HG02623 (cell line): ENCODE results near the gene DUSP5.

ENCODE experiments used
- ATAC-seq: cut with Tn5 transposase; IDR thresholded peaks from one replicate; pipeline ENCODE4 v1.9.1; 2021; ENCODE audit warnings: moderate library complexity; ENCODE audit not compliant: unreplicated experiment

Gene DUSP5

GRCh38 chr10:110535958-110536891 lies 38.5 kb downstream of the DUSP5 start:
- peak; percentile 78 for ATAC-seq

GRCh38 chr10:110539091-110539490 lies 41.4 kb downstream of the DUSP5 start:
- ATAC-seq = no peak

- ATAC-seq = no peak
Observed at GRCh38 chr10:110540031-110540430, 42.3 kb downstream of the DUSP5 start.

GRCh38 chr10:110544958-110545537 lies 47.3 kb downstream of the DUSP5 start:
- no peak for ATAC-seq

GRCh38 chr10:110546077-110546476 lies 48.4 kb downstream of the DUSP5 start:
- no peak for ATAC-seq

GRCh38 chr10:110546499-110547110 lies 48.9 kb downstream of the DUSP5 start:
- ATAC-seq = no peak

GRCh38 chr10:110547139-110547761 lies 49.5 kb downstream of the DUSP5 start:
- no peak for ATAC-seq

- ATAC-seq = no peak
Observed at GRCh38 chr10:110548002-110548401, 50.3 kb downstream of the DUSP5 start.

- no peak for ATAC-seq
Observed at GRCh38 chr10:110549211-110549610, 51.5 kb downstream of the DUSP5 start.

GRCh38 chr10:110553905-110554304 lies 56.2 kb downstream of the DUSP5 start:
- no peak for ATAC-seq

GRCh38 chr10:110556296-110556695 lies 58.6 kb downstream of the DUSP5 start:
- ATAC-seq = no peak

GRCh38 chr10:110556969-110557601 lies 59.4 kb downstream of the DUSP5 start:
- ATAC-seq = peak; percentile 58

GRCh38 chr10:110558041-110558440 lies 60.3 kb downstream of the DUSP5 start:
- ATAC-seq = no peak

- ATAC-seq = no peak
Observed at GRCh38 chr10:110560012-110560411, 62.3 kb downstream of the DUSP5 start.
